Measurements from ENCODE around the gene TASOR2.

The TASOR2 gene

DNA sequence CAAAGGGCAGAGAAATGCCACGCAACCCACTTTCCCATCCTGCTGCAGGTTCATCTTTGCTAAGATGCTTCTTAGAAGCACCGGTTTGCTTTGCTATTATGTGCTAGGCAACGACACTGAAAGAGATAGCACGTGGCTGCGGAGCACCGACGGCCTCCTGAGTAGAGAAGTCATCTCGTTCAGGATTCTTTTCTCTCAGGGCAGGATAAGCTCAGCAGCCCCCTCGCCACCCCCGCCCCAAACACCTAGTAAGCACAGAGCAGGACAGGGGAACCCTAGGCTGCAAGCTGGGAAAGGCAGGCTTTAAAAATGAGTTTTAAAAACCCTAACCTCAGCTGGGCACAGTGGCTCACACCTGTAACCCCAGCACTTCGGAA, 33.3 kb upstream of the TASOR2 start:
- no peaks in the 10 kb centered on the region for H3K9me2 ChIP-seq (replicated peaks; ENCODE audit: insufficient read depth, low read length)
- DNase-seq = no peak
- no peak overlapping the region for H3K4me3 ChIP-seq (ENCODE audit: low read length)
- peaks cover 12% of the 10 kb centered on the region for H3F3A ChIP-seq (ENCODE audit: insufficient read depth, low read length)
- H3K4me1 ChIP-seq (ENCODE audit: low read length) = peaks cover 16% of the 10 kb centered on the region
- H3K27me3 ChIP-seq (replicated peaks; ENCODE audit: insufficient read depth, low read length) = no peaks in the 10 kb centered on the region
- no peaks in the 10 kb centered on the region for H3K36me3 ChIP-seq (replicated peaks; ENCODE audit: insufficient read depth, low read length)
- H3K4me2 ChIP-seq (ENCODE audit: low read depth, low read length) = no peak overlapping the region
- no peak for TF ChIP-seq EZH2phosphoT487 (IDR thresholded peaks at IDR 0.05; ENCODE audit: low read length)
- no peak for TF ChIP-seq EZH2 (optimal IDR thresholded peaks at IDR 0.05; ENCODE audit: low read depth, low read length)
- TF ChIP-seq, protein P1, sequence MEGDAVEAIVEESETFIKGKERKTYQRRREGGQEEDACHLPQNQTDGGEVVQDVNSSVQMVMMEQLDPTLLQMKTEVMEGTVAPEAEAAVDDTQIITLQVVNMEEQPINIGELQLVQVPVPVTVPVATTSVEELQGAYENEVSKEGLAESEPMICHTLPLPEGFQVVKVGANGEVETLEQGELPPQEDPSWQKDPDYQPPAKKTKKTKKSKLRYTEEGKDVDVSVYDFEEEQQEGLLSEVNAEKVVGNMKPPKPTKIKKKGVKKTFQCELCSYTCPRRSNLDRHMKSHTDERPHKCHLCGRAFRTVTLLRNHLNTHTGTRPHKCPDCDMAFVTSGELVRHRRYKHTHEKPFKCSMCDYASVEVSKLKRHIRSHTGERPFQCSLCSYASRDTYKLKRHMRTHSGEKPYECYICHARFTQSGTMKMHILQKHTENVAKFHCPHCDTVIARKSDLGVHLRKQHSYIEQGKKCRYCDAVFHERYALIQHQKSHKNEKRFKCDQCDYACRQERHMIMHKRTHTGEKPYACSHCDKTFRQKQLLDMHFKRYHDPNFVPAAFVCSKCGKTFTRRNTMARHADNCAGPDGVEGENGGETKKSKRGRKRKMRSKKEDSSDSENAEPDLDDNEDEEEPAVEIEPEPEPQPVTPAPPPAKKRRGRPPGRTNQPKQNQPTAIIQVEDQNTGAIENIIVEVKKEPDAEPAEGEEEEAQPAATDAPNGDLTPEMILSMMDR (IDR thresholded peaks at IDR 0.05; ENCODE audit: low read length) = no peak
- H2AFZ ChIP-seq (ENCODE audit: low read length) = no peak overlapping the region
- no peaks in the 10 kb centered on the region for H3K79me2 ChIP-seq (ENCODE audit: low read length)
- no peak overlapping the region for H3K9ac ChIP-seq (ENCODE audit: low read length)
- H3K9me3 ChIP-seq (replicated peaks; ENCODE audit: insufficient read depth, low read length) = no peaks in the 10 kb centered on the region
- no peaks in the 10 kb centered on the region for H4K20me1 ChIP-seq (ENCODE audit: insufficient read depth, low read length)
- no peak overlapping the region for H3K27ac ChIP-seq (ENCODE audit: low read length)

DNA sequence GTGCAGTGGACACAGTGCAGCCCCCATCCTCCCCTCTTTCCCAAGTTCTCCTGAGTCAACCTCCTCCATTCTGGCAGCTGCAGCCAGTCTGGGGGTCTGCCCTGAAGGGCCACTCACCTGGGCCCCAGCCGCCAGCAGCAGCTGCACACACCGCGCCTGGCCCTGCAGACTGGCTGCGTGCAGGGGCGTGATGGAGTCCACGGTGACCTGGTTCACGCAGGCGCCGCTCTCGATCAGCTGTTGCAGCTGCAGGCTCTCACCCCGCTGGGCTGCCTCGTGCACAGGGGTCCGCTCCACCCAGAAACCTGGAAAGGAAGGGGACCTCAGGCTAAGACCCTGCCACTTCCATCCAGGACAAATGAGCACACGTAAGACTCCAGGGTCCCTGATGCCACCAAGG, 31.9 kb upstream of the TASOR2 start:
- Histone ChIP-seq H3K4me3 (ENCODE audit: low read length) (no peak overlapping the region), H3K79me2 (ENCODE audit: low read length) (no peaks in the 10 kb centered on the region), H3K4me1 (ENCODE audit: low read length) (peaks cover 23% of the 10 kb centered on the region), H3F3A (ENCODE audit: insufficient read depth, low read length) (peaks cover 12% of the 10 kb centered on the region), H2AFZ (ENCODE audit: low read length) (no peak overlapping the region), H4K20me1 (ENCODE audit: insufficient read depth, low read length) (no peaks in the 10 kb centered on the region), H3K27ac (ENCODE audit: low read length) (no peak overlapping the region), H3K9ac (ENCODE audit: low read length) (no peak overlapping the region), H3K9me3 (replicated peaks; ENCODE audit: insufficient read depth, low read length) (no peaks in the 10 kb centered on the region), H3K4me2 (ENCODE audit: low read depth, low read length) (no peak overlapping the region), H3K36me3 (replicated peaks; ENCODE audit: insufficient read depth, low read length) (no peaks in the 10 kb centered on the region), H3K27me3 (replicated peaks; ENCODE audit: insufficient read depth, low read length) (no peaks in the 10 kb centered on the region), H3K9me2 (replicated peaks; ENCODE audit: insufficient read depth, low read length) (no peaks in the 10 kb centered on the region)
- DNase-seq = no peak
- TF ChIP-seq EZH2 (optimal IDR thresholded peaks at IDR 0.05; ENCODE audit: low read depth, low read length) (no peak), EZH2phosphoT487 (IDR thresholded peaks at IDR 0.05; ENCODE audit: low read length) (no peak)
- TF ChIP-seq, protein P1 (IDR thresholded peaks at IDR 0.05; ENCODE audit: low read length) = no peak

DNA sequence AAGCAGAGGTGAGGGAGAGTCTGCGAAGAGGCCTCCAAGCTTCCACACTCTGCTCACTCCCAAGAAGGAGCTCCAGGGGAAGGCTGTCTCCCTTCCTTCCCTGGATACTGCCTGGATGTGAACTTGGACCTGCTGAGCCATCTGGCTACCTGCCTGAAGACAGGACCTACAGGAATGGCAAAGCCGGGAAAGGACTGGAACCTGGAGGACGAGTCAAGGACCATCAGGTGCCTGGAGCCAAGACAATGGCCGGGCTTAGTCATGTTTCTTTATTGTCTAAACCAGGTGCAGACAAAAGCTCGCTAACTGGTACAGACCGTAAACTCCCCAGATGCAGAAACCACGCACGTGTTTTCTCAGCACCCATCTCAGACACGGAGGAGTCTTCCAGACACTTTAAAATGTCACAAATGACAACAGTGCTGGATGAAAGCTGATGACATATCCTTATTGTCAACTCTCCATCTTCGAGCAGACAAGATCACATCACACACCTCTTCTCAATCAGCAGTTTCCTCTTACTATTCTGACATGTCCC, 30.4 kb upstream of the TASOR2 start:
- Histone ChIP-seq H3K27ac (ENCODE audit: low read length) (peak overlapping the region; percentile 80; the same call in 1 of the 2 replicates), H3K4me3 (ENCODE audit: low read length) (no peak overlapping the region), H3K79me2 (ENCODE audit: low read length) (no peaks in the 10 kb centered on the region), H2AFZ (ENCODE audit: low read length) (peak overlapping the region; percentile 27; the same call in 1 of the 2 replicates), H3K9me3 (replicated peaks; ENCODE audit: insufficient read depth, low read length) (no peaks in the 10 kb centered on the region), H3K9ac (ENCODE audit: low read length) (no peak overlapping the region; the same call in 1 of the 2 replicates), H3K4me2 (ENCODE audit: low read depth, low read length) (peak overlapping the region; percentile 16; the same call in 1 of the 2 replicates), H3F3A (ENCODE audit: insufficient read depth, low read length) (peaks cover 12% of the 10 kb centered on the region), H3K9me2 (replicated peaks; ENCODE audit: insufficient read depth, low read length) (no peaks in the 10 kb centered on the region), H3K36me3 (replicated peaks; ENCODE audit: insufficient read depth, low read length) (no peaks in the 10 kb centered on the region), H3K27me3 (replicated peaks; ENCODE audit: insufficient read depth, low read length) (no peaks in the 10 kb centered on the region), H4K20me1 (ENCODE audit: insufficient read depth, low read length) (no peaks in the 10 kb centered on the region), H3K4me1 (ENCODE audit: low read length) (peaks cover 23% of the 10 kb centered on the region)
- TF ChIP-seq EZH2phosphoT487 (IDR thresholded peaks at IDR 0.05; ENCODE audit: low read length) (no peak), EZH2 (optimal IDR thresholded peaks at IDR 0.05; ENCODE audit: low read depth, low read length) (no peak)
- TF ChIP-seq, protein P1 (IDR thresholded peaks at IDR 0.05; ENCODE audit: low read length) = no peak
- peak; percentile 25 for DNase-seq

Data from MM.1S (cell line).